Thyroid gland (tissue), 4 donors: ENCODE measurements around the gene PWP2. TPM values are rescaled to one million over a fixed set of nuclear protein-coding genes. Genes with fewer than 3 reads are reported as not detected.
"Not testable (repeated sequence)": the region's sequence is repeated elsewhere in the genome, so short reads cannot be mapped to it uniquely, and the experiment has no call there.

ENCODE experiments used
- DNase-seq, 2 donors: peaks; one replicate each; pipeline ENCODE4 v3.0.0-alpha.2; 2019
- H3K27ac ChIP-seq, 3 donors: fragments of 200-600 bp; sonication (generic); 1 replicate in 2 of 3; 2 replicates in 1 of 3; pipeline ENCODE4 v1.5.1; 2016 to 2019; ENCODE audit warnings: mild to moderate bottlenecking in 1 of 3, moderate library complexity in 1 of 3
- H3K27me3 ChIP-seq: fragments of 200-600 bp; sonication (generic); one replicate; pipeline ENCODE4 v1.5.1; 2019
- H3K36me3 ChIP-seq, 2 donors: fragments of 200-600 bp; sonication (generic); one replicate each; pipeline ENCODE4 v1.5.1; 2016 to 2019
- H3K4me1 ChIP-seq, 2 donors: fragments of 200-600 bp; sonication (generic); one replicate each; pipeline ENCODE4 v1.5.1; 2017 to 2019
- H3K4me3 ChIP-seq, 3 donors: fragments of 200-600 bp; sonication (generic); replicated peaks in 1 of 3; 1 replicate in 2 of 3; 2 replicates in 1 of 3; pipeline ENCODE4 v1.5.1; 2016; ENCODE audit warnings: mild to moderate bottlenecking in 1 of 3
- H3K9me3 ChIP-seq: fragments of 200-600 bp; sonication (generic); one replicate; pipeline ENCODE4 v1.5.1; 2017
- CTCF ChIP-seq, 6 experiments: fragments of 200-600 bp in 3 of 6; fragments of 450-650 bp in 3 of 6; sonication (generic) in 3 of 6; IDR thresholded peaks; one replicate each; pipeline ENCODE4 v1.5.1; 2016 to 2019; ENCODE audit warnings: antibody characterized with exemption in 6 of 6, mild to moderate bottlenecking in 2 of 6, inconsistent platforms in 1 of 6, moderate library complexity in 1 of 6
- WGBS, 2 donors: methylation state at CpG; one replicate each; pipeline ENCODE4 v1.1.5; 2017; 5-methylcytosine and 5-hydroxymethylcytosine counted together
- intact Hi-C: fragments of 100-400 bp; cut with DNase I; formaldehyde crosslinking; loops from one replicate; pipeline ENCODE4 v1.15.1; 2023
- total RNA-seq, 4 donors: library from RNA; depleted of rRNA; stranded (reverse); fragments of >200 nt; gene quantifications; one replicate each; pipeline ENCODE4 v1.2.3, GENCODE V29; 2016

PWP2 gene
- total RNA-seq, 4 donors from 2014 or later, result 5.8 to 20.5 (median 7.0) TPM

GRCh38 chr21:44127827-44128226 lies 20.6 kb downstream of the PWP2 start:
- WGBS, 2 donors, result no CpG with 5 or more reads among the region's 19 CpGs
- H3K36me3 ChIP-seq, intact Hi-C loops, DNase-seq, H3K4me3 ChIP-seq, H3K9me3 ChIP-seq, H3K27me3 ChIP-seq, H3K4me1 ChIP-seq, H3K27ac ChIP-seq: not testable (repeated sequence)

GRCh38 chr21:44133715-44134057 lies 26.5 kb downstream of the PWP2 start:
- H3K36me3 ChIP-seq, H3K27me3 ChIP-seq, H3K4me3 ChIP-seq, H3K9me3 ChIP-seq, intact Hi-C loops, DNase-seq, H3K27ac ChIP-seq, H3K4me1 ChIP-seq: not testable (repeated sequence)
- no CpG with 5 or more reads among the region's 35 CpGs for WGBS, 2 donors

GRCh38 chr21:44134732-44135131 lies 27.5 kb downstream of the PWP2 start:
- no CpG with 5 or more reads among the region's 8 CpGs for WGBS, 2 donors
- H3K27me3 ChIP-seq, H3K9me3 ChIP-seq, DNase-seq, H3K4me3 ChIP-seq, H3K27ac ChIP-seq, intact Hi-C loops, H3K4me1 ChIP-seq, H3K36me3 ChIP-seq: not testable (repeated sequence)

- intact Hi-C loops, H3K4me3 ChIP-seq, H3K4me1 ChIP-seq, H3K27ac ChIP-seq, H3K9me3 ChIP-seq, H3K36me3 ChIP-seq, H3K27me3 ChIP-seq: not testable (repeated sequence)
- peak in 1 of 2 donors; percentile 29 for DNase-seq
- peak in 1 of 6 experiments; percentile 11 for TF ChIP-seq CTCF (IDR thresholded peaks at IDR 0.05)
- no CpG with 5 or more reads among the region's 15 CpGs for WGBS, 2 donors
Observed at GRCh38 chr21:44138039-44138438, 30.8 kb downstream of the PWP2 start.

GRCh38 chr21:44139787-44140551 lies 32.8 kb downstream of the PWP2 start:
- H3K9me3 ChIP-seq, H3K36me3 ChIP-seq, H3K27ac ChIP-seq, H3K27me3 ChIP-seq, intact Hi-C loops, H3K4me1 ChIP-seq, H3K4me3 ChIP-seq, DNase-seq: not testable (repeated sequence)
- WGBS, 2 donors, result 60% methylated on average over 4 of the region's 30 CpGs; no CpG with 5 or more reads in 1 of the 2 donors

- H3K4me1 ChIP-seq, H3K36me3 ChIP-seq, H3K27me3 ChIP-seq, DNase-seq, H3K27ac ChIP-seq, H3K4me3 ChIP-seq, intact Hi-C loops, H3K9me3 ChIP-seq: not testable (repeated sequence)
- WGBS, 2 donors, result no CpG with 5 or more reads among the region's 18 CpGs
Observed at GRCh38 chr21:44140552-44140932, 33.3 kb downstream of the PWP2 start.

GRCh38 chr21:44142470-44142869 lies 35.3 kb downstream of the PWP2 start:
- intact Hi-C loops, H3K9me3 ChIP-seq, H3K36me3 ChIP-seq, H3K27me3 ChIP-seq, DNase-seq, H3K4me1 ChIP-seq, H3K27ac ChIP-seq, H3K4me3 ChIP-seq: not testable (repeated sequence)
- no CpG with 5 or more reads among the region's 10 CpGs for WGBS, 2 donors

- H3K9me3 ChIP-seq, H3K27ac ChIP-seq, H3K27me3 ChIP-seq, H3K36me3 ChIP-seq, H3K4me3 ChIP-seq, intact Hi-C loops, H3K4me1 ChIP-seq, DNase-seq: not testable (repeated sequence)
- WGBS, 2 donors, result no CpG with 5 or more reads among the region's 17 CpGs
Observed at GRCh38 chr21:44143380-44143779, 36.2 kb downstream of the PWP2 start.

- H3K9me3 ChIP-seq, intact Hi-C loops, H3K36me3 ChIP-seq, H3K27me3 ChIP-seq, DNase-seq, H3K4me1 ChIP-seq, H3K27ac ChIP-seq, H3K4me3 ChIP-seq: not testable (repeated sequence)
- no CpG with 5 or more reads among the region's 8 CpGs for WGBS, 2 donors
Observed at GRCh38 chr21:44143996-44144395, 36.8 kb downstream of the PWP2 start.

GRCh38 chr21:44144784-44145602 lies 37.8 kb downstream of the PWP2 start:
- H3K27me3 ChIP-seq, H3K36me3 ChIP-seq, H3K27ac ChIP-seq, DNase-seq, H3K4me1 ChIP-seq, intact Hi-C loops, H3K4me3 ChIP-seq, H3K9me3 ChIP-seq: not testable (repeated sequence)
- no CpG with 5 or more reads among the region's 22 CpGs for WGBS, 2 donors

GRCh38 chr21:44145616-44146015 lies 38.4 kb downstream of the PWP2 start:
- H3K4me1 ChIP-seq, DNase-seq, H3K27me3 ChIP-seq, H3K4me3 ChIP-seq, H3K9me3 ChIP-seq, H3K36me3 ChIP-seq, H3K27ac ChIP-seq, intact Hi-C loops: not testable (repeated sequence)
- WGBS, 2 donors, result no CpG with 5 or more reads among the region's 12 CpGs

GRCh38 chr21:44147108-44147507 lies 39.9 kb downstream of the PWP2 start:
- H3K4me1 ChIP-seq, H3K27me3 ChIP-seq, DNase-seq, H3K4me3 ChIP-seq, H3K27ac ChIP-seq, H3K9me3 ChIP-seq, H3K36me3 ChIP-seq, intact Hi-C loops: not testable (repeated sequence)
- no CpG with 5 or more reads among the region's 8 CpGs for WGBS, 2 donors
